HG03025 (cell line): ENCODE measurements around the gene HMCN2.

Source experiments
- ATAC-seq: cut with Tn5 transposase; IDR thresholded peaks from one replicate; pipeline ENCODE4 v1.9.1; 2021; ENCODE audit warnings: mild to moderate bottlenecking, moderate library complexity; ENCODE audit not compliant: unreplicated experiment, low FRiP score

The HMCN2 gene

DNA sequence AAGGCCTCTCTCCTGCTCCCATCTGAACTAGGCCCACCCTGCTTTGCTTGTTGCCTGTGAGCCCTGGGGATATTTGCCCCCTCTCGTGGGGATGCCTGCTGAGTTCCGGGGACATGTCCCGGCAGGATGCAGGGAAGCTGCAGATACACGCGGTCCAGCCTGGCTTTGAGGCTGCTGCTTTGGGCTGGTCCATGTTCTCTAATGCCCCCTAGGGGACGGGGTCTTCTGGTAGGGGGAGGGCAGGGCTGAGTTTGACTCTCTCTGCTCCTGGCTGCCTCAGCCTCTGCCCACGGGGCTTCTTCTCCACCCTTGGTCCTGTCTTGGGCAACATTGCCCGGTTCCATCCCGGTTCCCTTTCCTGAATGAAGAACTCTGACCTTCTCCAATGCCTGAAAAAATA is 94.3 kb downstream of the HMCN2 start:
- ATAC-seq, result no peak

DNA sequence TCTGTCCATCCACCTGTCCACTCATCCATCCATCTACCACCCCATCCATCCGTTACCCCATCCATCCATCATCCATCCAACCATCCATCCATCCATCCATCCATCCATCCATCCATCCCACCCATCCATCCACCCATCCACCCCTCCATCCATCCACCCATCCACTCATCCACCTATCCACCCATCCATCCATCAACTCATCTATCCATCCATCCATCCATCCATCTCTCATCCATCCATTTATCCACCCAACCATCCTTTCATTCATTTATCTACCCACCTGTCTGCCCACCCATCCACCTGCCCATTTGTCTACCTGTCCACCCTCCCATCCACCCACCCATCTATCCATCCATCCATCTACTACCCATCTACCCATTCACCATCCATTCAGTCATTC is 95.1 kb downstream of the HMCN2 start:
- ATAC-seq, result no peak

DNA sequence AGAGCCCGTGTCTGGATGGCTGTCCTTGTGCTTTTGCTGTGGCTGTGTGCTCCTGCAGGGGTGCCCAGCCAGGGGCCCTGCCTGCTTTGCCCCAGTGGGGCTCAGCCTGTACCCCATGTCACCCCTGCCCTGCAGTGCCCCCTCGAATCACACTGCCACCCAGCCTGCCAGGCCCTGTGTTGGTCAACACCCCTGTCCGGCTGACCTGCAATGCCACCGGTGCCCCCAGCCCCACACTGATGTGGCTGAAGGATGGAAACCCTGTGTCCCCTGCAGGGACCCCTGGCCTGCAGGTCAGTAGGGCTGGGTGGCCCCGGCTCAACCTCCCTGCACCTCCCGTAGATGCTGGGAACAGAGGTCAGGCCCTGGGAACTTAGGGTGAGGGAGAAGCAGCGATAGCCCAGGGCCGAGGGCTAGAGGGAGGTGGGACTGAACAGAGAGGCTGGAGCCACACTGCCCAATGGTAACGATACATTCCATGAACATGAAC is 96.4 kb downstream of the HMCN2 start:
- no peak for ATAC-seq

DNA sequence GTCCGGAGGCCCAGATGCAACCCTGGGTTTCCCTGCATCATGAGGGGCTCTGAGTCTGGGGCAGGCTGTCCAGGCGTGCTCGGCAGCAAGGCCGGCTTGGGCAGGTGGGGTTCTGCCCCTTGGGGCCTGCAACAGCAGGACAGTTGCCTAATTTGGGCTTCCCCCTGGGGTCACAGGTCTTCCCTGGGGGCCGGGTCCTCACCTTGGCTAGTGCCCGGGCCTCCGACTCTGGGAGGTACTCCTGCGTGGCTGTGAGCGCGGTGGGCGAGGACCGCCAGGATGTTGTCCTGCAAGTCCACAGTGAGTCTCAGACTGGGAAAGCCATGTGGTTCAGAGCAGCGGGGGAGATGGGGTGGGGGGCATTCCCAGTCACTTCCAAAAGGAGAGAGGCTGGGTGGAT is 97.1 kb downstream of the HMCN2 start:
- ATAC-seq, result no peak

DNA sequence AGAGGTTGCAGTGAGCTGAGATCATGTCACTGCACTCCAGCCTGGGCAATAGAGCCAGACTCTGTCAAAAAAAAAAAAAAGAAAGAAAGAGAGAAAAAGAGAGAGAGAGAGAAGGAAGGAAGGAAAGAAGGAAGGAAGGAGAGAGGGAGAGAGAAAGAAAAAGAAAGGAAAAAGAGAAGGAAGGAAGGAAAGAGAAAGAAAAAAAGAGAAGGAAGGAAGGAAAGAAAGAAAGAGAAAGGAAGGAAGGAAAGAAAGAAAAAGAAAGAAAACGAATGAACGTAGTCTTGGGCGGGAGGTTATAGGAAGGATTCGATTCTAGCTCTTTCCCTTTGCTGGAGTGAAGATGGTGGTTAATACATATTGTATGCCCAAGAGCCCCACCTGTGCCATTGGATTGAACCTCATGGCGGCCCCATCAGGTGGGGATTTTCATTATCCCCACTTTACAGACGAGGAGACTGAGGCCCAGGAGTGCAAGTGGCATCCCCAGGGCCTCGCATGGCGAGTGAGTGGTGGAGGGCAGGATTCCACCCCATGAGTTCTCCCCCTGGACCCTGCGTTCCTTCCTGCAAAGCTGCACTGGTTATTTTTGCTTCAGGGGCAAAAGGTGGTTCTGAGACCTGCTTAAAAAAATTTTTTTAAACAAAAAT is 98.3 kb downstream of the HMCN2 start:
- no peak for ATAC-seq

DNA sequence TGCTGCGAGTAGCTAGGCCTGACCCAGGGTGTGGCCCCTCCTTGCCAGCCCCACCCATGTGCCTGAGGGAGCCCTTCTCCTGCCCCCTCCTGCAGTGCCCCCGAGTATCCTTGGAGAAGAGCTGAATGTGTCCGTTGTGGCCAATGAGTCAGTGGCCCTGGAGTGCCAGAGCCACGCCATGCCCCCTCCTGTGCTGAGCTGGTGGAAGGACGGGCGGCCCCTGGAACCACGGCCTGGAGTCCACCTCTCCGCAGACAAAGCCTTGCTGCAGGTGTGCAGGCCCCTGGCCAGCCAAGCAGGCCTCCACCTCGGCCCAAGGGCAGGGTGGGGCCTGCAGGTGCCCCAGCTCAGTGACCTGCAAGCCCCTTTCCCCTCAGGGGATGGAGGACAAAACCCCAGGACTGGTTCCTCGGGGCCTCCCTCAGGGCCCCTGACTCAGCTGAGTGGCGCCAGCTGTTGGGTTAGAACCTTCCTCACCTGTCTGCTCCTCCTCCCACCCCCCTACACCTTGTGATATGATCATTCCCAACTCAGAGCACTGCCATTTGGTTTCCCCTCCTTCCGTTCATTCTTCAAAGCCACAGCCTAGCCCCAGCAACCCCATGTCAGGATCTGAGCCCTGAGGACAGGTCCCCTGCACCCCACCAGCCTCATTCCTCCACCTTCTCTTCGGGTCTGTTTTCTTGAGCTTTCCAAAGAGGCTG is 99.2 kb downstream of the HMCN2 start:
- no peak for ATAC-seq

DNA sequence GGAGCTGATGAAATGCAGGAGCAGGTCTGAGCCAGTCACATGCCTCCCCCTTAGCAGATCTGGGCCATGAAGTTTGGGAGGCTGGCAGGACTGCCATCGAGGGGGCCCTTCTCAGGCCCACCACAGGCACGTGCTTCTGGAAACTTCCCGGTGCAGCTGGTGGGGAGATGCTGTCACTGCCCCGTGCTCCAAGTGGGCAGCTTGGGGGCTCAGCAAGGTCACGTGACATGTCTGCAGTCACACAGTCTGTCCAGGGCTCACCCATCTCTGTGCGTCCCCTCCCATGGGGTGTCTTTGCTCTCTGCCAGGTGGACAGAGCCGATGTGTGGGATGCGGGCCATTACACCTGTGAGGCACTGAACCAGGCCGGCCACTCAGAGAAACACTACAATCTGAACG is 99.8 kb downstream of the HMCN2 start:
- no peak for ATAC-seq

DNA sequence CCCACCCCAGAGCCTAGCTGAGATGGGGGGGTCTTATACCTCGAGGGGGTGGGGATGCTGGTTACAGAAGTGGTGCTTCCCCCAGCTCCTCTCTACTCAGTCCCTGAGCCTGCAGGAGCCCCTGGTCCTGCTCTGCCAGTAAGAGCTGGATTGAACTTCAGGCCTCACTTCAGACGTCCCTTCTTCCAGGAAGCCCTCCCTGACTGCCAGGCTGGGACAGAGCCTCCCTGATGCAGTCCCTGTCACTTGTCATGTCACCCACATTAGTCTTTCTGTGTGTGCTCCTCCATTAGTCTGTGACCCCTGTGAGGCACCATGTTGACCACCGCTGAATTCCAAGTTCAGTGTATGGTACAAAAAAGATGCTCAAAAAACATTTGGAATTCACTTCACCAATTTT is 100.5 kb downstream of the HMCN2 start:
- no peak for ATAC-seq

DNA sequence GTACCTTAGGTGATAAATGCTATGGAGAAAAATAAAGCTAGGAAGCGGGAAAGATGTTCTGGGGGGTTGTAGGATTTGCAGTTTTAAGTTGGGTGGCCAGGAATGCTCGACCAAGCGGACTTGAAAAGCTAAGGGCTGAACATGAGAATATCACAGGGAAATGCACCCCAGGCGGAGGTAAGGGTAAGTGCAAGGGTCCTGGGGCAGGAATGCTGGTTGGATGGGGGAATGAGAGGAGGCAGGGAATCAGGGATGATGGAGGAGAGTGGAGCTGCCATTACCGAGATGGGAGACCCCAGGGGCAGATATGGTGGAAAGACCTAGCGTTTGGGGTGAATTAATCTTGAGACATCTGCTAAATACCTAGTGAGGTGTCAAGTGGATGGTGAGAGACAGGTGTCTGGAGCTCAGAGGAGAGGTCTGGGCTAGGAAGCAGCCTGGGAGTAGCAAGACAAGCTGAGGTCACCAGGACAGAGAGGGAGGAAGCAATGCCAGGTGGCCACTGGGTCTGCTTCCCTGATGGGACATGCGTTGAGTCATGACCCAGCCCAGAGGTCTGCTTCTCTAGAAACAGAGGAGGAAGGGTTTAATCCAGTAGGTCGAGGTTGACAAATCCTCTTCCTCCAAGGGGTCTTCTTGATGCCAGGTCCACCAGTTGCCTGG is 101.5 kb downstream of the HMCN2 start:
- no peak for ATAC-seq

DNA sequence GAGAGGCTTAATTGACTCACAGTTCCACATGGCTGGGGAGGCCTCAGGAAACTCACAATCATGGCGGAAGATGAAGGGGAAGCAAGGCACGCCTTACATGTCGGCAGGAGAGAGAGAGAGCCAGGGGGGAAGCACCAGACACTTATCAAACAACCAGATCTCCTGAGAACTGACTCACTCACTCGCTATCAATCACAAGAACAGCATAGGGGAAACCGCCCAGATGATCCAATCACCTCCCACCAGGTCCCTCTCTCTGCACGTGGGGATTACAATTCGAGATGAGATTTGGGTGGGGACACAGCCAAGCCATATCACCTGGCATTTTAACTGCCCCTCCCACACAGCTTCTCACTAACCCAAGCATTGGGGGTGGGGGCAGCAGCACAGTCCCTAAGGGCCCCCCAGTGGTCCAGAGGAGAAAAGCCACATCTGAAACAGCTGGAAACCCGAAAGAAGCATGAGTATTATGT is 103.1 kb downstream of the HMCN2 start:
- ATAC-seq, result no peak

DNA sequence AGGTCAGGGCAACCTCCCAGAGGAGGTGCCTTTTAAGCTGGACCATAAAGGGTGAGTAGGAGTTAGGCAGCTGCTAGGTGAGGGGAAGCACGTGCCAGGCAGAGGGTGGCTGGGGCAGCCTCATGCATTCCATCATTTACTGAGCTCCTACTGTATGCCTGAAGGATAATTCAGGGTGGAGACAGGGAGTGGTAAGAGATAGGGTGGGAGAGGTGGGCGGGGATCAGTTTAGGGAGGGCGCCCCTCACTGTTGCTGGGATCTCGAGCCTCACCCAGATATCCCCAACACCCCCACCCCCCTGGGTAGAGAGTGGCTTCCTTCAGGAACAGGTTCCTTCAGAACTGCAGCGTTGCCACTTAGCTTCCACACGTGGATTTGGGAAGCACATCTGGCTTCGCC is 104.7 kb downstream of the HMCN2 start:
- no peak for ATAC-seq

DNA sequence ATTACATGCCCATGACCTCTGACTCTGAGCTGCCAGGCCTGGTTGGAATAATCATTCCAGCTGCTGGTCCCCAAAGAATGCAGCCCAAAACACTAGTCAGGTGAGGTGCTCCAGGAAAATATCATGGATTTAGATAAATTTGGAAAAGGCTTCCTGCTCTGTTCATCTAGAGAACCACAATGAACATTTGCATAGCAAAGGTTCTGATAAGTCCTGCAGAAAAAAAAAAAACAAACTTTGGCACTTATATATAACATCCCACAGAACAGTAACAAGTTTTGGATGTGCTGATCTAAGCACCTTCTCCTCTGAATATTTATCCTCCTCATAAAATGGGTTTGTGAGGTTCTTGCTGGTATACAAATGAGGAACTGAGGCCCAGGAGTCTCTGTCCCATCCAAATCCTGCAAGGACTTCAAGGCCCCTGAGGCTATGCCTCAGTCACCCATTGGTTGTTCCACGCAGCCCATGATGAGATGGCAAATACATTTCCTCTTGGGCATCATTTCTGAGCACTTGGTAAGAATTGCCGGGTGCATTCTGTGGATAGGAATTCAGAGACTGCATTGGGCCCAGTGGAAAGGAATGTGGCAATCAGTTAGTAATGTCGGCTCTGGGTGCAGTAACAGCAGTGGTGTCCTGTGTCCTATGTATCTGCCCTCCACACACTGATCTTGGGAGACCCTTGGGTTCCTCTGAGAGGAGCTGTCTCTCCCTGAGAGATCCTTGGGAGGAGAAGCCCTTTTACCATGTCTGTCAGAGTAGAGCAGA is 105.8 kb downstream of the HMCN2 start:
- no peak for ATAC-seq

DNA sequence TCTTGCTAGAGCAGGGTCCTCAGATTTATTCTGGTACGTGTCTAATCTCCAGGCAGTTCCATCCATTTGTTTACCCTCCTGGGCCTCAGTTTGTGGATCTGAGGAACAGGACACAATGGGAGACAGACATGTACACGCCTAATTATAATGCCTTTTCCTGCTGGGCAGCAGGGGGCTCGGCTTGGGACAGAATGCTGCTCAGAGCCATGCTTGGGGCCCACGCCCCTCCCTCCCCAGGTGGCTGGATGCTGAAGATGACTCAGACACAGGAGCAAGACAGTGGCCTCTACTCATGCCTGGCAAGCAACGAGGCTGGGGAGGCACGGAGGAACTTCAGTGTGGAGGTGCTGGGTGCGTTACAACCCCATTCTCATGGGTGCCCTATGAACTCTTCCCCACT is 106.5 kb downstream of the HMCN2 start:
- ATAC-seq, result no peak

DNA sequence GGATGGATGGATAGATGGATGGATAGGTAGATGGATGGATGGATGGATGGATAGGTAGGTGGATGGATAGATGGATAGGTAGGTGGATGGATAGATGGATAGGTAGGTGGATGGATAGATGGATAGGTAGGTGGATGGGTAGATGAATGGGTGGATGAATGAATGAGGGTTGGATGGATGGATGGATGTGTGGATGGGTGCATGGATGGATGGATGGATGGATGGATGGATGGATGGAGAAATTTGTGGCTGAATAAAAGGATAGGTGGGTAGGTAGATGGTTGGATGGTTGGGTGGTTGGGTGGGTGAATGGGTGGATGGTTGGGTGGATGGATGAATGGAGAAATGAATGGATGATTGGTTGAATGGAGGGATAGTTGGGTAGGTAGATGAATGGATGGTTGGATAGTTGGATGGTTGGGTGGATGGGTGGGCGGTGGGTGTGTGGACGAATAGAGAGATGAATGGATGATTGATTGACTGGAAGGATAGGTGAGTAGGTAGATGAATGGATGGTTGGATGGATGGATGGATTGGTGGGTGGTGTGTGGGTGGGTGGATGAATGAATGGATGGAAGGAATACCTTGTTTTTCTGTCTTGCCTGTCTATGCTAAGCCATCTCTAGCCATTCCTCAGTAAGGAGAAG is 108.2 kb downstream of the HMCN2 start:
- ATAC-seq, result no peak

DNA sequence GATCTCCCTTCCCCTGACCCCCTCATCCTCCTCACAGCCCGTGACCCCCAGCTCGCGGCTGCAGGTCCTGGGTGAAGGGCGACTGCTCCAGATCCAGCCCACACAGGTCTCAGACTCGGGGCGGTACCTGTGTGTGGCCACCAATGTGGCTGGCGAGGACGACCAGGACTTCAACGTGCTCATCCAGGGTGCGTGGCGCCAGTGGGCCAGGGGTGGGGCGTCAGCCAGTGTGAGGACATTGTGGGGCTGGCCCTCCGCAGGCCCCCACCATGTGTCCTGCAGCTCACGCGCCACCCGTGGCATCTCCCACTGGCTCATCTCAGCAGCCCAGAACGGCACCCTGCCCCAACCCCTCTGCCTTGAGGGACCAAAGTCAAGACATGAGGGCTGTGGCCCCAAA is 112.1 kb downstream of the HMCN2 start:
- no peak for ATAC-seq

DNA sequence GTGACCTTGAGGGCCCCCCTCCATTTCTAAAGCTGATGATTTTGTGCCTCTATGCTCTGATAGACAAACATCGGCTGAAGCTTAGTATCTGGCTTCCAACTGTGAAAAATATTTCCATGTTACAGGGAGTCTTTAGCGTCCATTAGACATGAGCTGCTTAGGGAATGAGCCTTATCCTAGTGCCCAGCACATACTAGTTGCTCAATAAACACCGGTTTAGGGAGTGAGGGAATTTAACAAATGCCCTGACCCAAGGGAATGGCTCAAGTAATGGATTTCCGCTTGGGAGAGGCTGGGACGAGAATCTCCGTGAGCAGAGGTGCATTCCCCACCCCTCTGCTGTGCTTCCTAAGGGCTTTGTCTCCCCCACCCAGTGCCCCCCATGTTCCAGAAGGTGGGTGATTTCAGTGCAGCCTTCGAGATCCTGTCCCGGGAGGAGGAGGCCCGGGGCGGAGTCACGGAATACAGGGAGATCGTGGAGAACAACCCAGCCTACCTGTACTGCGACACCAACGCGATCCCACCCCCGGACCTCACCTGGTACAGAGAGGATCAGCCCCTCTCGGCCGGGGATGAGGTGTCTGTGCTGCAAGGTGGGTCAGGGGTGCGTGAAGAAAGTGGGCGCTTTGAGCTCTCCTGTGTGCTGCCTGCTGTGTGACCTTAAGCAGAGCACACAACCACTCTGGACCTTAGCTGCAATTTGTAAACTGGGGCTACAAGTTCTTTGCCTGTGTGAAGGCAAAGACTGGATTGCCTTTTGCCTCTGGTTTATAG is 113.5 kb downstream of the HMCN2 start:
- ATAC-seq, result no peak

DNA sequence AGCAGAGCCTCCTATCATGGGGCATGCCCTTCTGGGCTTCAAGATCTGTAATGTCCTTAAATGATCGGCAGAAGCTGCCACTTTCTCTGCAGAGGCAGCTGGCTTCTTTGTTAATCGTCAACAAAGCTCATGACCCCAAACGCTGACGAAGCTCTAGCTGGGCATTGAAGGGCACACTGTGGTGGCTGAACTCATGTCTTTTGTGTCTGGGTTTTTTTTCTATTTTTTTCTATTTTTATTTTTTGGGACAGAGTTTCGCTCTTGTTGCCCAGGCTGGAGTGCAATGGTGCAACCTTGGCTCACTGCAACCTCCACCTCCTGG is 114.0 kb downstream of the HMCN2 start:
- no peak for ATAC-seq

DNA sequence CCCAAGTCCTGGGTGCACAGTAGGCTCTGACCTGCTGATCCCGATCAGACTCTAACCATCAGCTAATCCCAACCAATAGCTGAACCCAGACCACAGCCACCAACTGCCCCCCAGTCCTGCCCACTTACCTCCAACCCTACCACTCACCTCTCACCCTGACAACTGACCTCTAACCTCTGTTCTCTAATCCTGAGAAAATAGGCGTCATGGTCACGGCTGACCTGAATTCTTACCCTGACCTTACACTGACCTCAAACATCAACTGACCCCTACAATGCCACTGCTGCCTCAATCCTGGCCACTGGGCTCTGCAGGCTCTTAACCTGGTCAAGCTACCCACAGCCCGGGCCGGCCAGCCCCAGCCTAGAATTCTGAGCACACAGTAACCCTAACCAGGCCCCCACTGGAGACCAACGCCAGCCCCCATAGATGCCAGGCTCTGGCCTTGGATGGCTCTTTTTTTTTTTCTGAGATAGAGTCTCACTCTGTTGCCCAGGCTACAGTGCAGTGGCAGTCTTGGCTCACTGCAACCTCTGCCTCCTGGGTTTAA is 115.4 kb downstream of the HMCN2 start:
- no peak for ATAC-seq

DNA sequence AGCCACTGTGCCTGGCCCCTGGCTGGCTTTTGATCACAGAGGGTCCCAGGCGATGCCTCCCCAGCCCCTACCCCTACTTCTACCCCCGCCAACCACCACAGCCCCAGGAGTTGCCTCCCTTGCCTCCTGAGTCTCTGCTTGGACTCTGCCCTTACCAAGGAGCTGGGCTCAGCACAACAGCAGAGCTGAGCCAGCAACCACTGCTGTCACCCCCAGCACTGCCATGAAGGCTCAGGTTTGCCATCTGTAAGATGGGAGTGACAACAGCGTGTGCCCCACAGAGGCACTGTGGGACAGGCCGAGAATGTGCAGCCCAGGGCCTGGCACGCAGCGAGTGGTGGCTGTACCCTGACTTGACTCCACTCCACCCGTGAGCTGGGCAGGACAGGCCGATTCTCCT is 116.1 kb downstream of the HMCN2 start:
- ATAC-seq, result no peak

DNA sequence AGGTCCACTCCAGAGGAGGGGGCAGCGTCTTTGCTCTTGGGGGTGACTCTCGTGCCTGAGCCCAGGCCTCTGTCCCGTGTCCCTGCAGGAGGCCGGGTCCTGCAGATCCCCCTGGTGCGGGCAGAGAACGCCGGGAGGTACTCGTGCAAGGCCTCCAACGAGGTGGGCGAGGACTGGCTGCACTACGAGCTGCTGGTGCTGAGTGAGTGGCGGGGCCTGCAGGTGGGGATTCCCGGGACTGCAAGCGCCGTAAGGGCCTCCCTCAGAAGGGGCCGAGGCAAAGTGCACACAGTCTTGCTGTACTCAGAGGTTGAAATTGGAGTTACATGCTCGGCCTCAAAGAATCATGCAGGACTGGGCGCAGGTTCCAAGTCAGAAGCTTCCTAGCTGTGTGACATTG is 116.5 kb downstream of the HMCN2 start:
- ATAC-seq, result no peak
